ENCODE data around the gene NDUFA7.

- TF ChIP-seq KAT7 (CRISPR knock-in tag; IDR thresholded peaks at IDR 0.05; ENCODE audit: borderline replicate concordance) (no peak), YY1 (IDR thresholded peaks at IDR 0.05; ENCODE audit: insufficient read depth, insufficient replicate concordance, low read depth, low read length) (no peak), TAF1 (CRISPR knock-in tag; IDR thresholded peaks at IDR 0.05) (no peak), ZNF558 (CRISPR knock-in tag; IDR thresholded peaks at IDR 0.05; ENCODE audit: borderline replicate concordance) (no peak), NONO (IDR thresholded peaks at IDR 0.05) (no peak), NONO (CRISPR knock-in tag; conservative IDR thresholded peaks at IDR 0.05) (no peak)
Measured at GRCh38 chr19:8265872-8266271, 55.3 kb downstream of the NDUFA7 start.

Measured in HepG2 (cell line).